Parathyroid adenoma (tissue), 2 donors: ENCODE results near the gene CPA1.

Source experiments
- H2AFZ ChIP-seq: fragments of 300-600 bp; sonication (generic); one replicate; pipeline ENCODE4 v1.7.0; 2017; ENCODE audit warnings: antibody characterized with exemption, mild to moderate bottlenecking
- H3K27ac ChIP-seq: fragments of 300-600 bp; sonication (generic); one replicate; pipeline ENCODE4 v1.7.0; 2017
- H3K27me3 ChIP-seq: fragments of 300-600 bp; sonication (generic); one replicate; pipeline ENCODE4 v1.7.0; 2017; ENCODE audit warnings: low read length; ENCODE audit not compliant: control insufficient read depth, insufficient read depth
- H3K36me3 ChIP-seq: fragments of 300-600 bp; sonication (generic); one replicate; pipeline ENCODE4 v1.7.0; 2017; ENCODE audit warnings: low read length; ENCODE audit not compliant: control insufficient read depth, insufficient read depth
- H3K4me1 ChIP-seq: fragments of 300-600 bp; sonication (generic); one replicate; pipeline ENCODE4 v1.7.0; 2017; ENCODE audit warnings: control low read depth
- H3K4me2 ChIP-seq: fragments of 300-600 bp; sonication (generic); one replicate; pipeline ENCODE4 v1.7.0; 2017; ENCODE audit warnings: low read length
- H3K4me3 ChIP-seq: fragments of 300-600 bp; sonication (generic); one replicate; pipeline ENCODE4 v1.7.0; 2017; ENCODE audit warnings: low read depth, low read length
- H3K79me2 ChIP-seq: fragments of 300-600 bp; sonication (generic); one replicate; pipeline ENCODE4 v1.7.0; 2017; ENCODE audit warnings: control low read depth
- H3K9ac ChIP-seq: fragments of 300-600 bp; sonication (generic); one replicate; pipeline ENCODE4 v1.7.0; 2017; ENCODE audit warnings: mild to moderate bottlenecking
- H3K9me3 ChIP-seq: fragments of 300-600 bp; sonication (generic); one replicate; pipeline ENCODE4 v1.7.0; 2017; ENCODE audit warnings: low read length; ENCODE audit not compliant: control insufficient read depth
- CTCF ChIP-seq: fragments of 300-600 bp; sonication (generic); IDR thresholded peaks from one replicate; pipeline ENCODE4 v1.7.0; 2017; ENCODE audit warnings: antibody characterized with exemption, mild to moderate bottlenecking
- donor health status: primary hyperparathyroidism.

CPA1 gene

GRCh38 chr7:130366564-130366963 lies 13.7 kb upstream of the CPA1 start:
- H3K9me3 ChIP-seq = no peaks in the 10 kb centered on the region
- TF ChIP-seq CTCF = no peak
- H2AFZ ChIP-seq = no peak overlapping the region
- H3K4me2 ChIP-seq = no peak overlapping the region
- H3K27ac ChIP-seq = no peak overlapping the region
- H3K27me3 ChIP-seq = no peaks in the 10 kb centered on the region
- H3K79me2 ChIP-seq = no peaks in the 10 kb centered on the region
- H3K36me3 ChIP-seq = no peaks in the 10 kb centered on the region
- no peak overlapping the region for H3K4me3 ChIP-seq
- H3K4me1 ChIP-seq = no peaks in the 10 kb centered on the region
- no peak overlapping the region for H3K9ac ChIP-seq

GRCh38 chr7:130367088-130367755 lies 13.1 kb upstream of the CPA1 start:
- Histone ChIP-seq H3K27me3 (no peaks in the 10 kb centered on the region), H3K9me3 (no peaks in the 10 kb centered on the region), H3K4me1 (no peaks in the 10 kb centered on the region), H3K9ac (no peak overlapping the region), H3K4me2 (no peak overlapping the region), H3K4me3 (no peak overlapping the region), H3K79me2 (no peaks in the 10 kb centered on the region), H2AFZ (no peak overlapping the region), H3K27ac (no peak overlapping the region), H3K36me3 (no peaks in the 10 kb centered on the region)
- no peak for TF ChIP-seq CTCF

GRCh38 chr7:130367836-130368746 lies 12.2 kb upstream of the CPA1 start:
- H3K27ac ChIP-seq = no peak overlapping the region

GRCh38 chr7:130369110-130369711 lies 11.1 kb upstream of the CPA1 start:
- H3K79me2 ChIP-seq = no peaks in the 10 kb centered on the region
- H3K27ac ChIP-seq = no peak overlapping the region
- H3K27me3 ChIP-seq = no peaks in the 10 kb centered on the region
- H3K9ac ChIP-seq = no peak overlapping the region
- H3K4me1 ChIP-seq = no peaks in the 10 kb centered on the region
- no peak overlapping the region for H3K4me3 ChIP-seq
- no peak overlapping the region for H2AFZ ChIP-seq
- no peak for TF ChIP-seq CTCF
- no peaks in the 10 kb centered on the region for H3K36me3 ChIP-seq
- H3K4me2 ChIP-seq = no peak overlapping the region
- no peaks in the 10 kb centered on the region for H3K9me3 ChIP-seq

More at GRCh38 chr7:130367836-130368746, 12.2 kb upstream of the CPA1 start:
- no peaks in the 10 kb centered on the region for H3K27me3 ChIP-seq
- H3K79me2 ChIP-seq = no peaks in the 10 kb centered on the region
- H3K9ac ChIP-seq = no peak overlapping the region
- no peak overlapping the region for H2AFZ ChIP-seq
- H3K4me2 ChIP-seq = no peak overlapping the region
- no peak overlapping the region for H3K4me3 ChIP-seq
- no peak for TF ChIP-seq CTCF
- H3K36me3 ChIP-seq = no peaks in the 10 kb centered on the region
- no peaks in the 10 kb centered on the region for H3K4me1 ChIP-seq
- H3K9me3 ChIP-seq = no peaks in the 10 kb centered on the region
